ENCODE data around the gene CHORDC1. TPM values are rescaled to one million over a fixed set of nuclear protein-coding genes. Genes with fewer than 3 reads are reported as not detected.
"Not testable (repeated sequence)": the region's sequence is repeated elsewhere in the genome, so short reads cannot be mapped to it uniquely, and the experiment has no call there.

The CHORDC1 gene
- total RNA-seq, 1 donor from 2014 or later = 59.2 TPM

DNA sequence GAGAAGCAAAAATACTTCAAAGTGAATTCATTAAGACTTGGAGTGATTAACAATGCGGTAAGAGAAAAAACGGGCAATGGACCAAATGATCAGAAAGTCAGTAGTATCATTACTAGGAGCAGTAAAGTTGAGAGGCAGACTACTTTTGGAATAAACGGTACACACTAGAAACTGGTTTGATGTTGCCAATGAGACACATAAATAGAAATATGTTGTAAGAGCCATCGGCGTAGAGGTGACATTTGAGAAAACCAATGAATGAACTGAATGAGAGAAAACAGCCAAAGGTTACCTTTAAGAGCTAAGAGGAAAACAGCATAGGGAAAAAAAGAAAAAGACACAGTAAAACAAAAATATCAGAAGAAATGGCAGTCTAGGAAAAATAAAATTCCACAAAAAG is 6.2 kb downstream of the CHORDC1 start:
- Histone ChIP-seq H3K79me2 (ENCODE audit: insufficient read depth, low read length) (peaks cover 99% of the 10 kb centered on the region), H4K20me1 (ENCODE audit: insufficient read depth, low read length) (peaks cover 55% of the 10 kb centered on the region), H3K9ac (ENCODE audit: low read length) (no peak overlapping the region), H3K9me3 (ENCODE audit: insufficient read depth, low read depth, low read length) (no peaks in the 10 kb centered on the region), H3K36me3 (ENCODE audit: insufficient read depth, low read length) (peaks cover 9% of the 10 kb centered on the region), H3K27me3 (ENCODE audit: insufficient read depth, low read length) (no peaks in the 10 kb centered on the region), H3K4me3 (ENCODE audit: insufficient read depth, low read depth, low read length) (no peak overlapping the region), H3K4me1 (ENCODE audit: insufficient read depth, low read length) (peaks cover 17% of the 10 kb centered on the region), H3K4me2 (ENCODE audit: low read length) (no peak overlapping the region), H2AFZ (ENCODE audit: low read depth, low read length) (no peak overlapping the region), H3K27ac (ENCODE audit: low read depth, low read length) (no peak overlapping the region)
- H3K9me3 Mint-ChIP-seq (ENCODE audit: unreplicated experiment) = no peaks in the 10 kb centered on the region
- no peak overlapping the region for H3K27ac Mint-ChIP-seq (ENCODE audit: unreplicated experiment)
- no peak for TF ChIP-seq EZH2 (IDR thresholded peaks at IDR 0.05; ENCODE audit: insufficient read depth, low read length)
- TF ChIP-seq, protein P1, sequence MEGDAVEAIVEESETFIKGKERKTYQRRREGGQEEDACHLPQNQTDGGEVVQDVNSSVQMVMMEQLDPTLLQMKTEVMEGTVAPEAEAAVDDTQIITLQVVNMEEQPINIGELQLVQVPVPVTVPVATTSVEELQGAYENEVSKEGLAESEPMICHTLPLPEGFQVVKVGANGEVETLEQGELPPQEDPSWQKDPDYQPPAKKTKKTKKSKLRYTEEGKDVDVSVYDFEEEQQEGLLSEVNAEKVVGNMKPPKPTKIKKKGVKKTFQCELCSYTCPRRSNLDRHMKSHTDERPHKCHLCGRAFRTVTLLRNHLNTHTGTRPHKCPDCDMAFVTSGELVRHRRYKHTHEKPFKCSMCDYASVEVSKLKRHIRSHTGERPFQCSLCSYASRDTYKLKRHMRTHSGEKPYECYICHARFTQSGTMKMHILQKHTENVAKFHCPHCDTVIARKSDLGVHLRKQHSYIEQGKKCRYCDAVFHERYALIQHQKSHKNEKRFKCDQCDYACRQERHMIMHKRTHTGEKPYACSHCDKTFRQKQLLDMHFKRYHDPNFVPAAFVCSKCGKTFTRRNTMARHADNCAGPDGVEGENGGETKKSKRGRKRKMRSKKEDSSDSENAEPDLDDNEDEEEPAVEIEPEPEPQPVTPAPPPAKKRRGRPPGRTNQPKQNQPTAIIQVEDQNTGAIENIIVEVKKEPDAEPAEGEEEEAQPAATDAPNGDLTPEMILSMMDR (IDR thresholded peaks at IDR 0.05; ENCODE audit: insufficient read depth, low read depth, low read length) = no peak
- peaks cover 9% of the 10 kb centered on the region for H3K4me1 Mint-ChIP-seq (ENCODE audit: low read depth, unreplicated experiment)
- no peak overlapping the region for H3K4me3 Mint-ChIP-seq (ENCODE audit: unreplicated experiment)
- no peaks in the 10 kb centered on the region for H3K27me3 Mint-ChIP-seq (ENCODE audit: low read depth, unreplicated experiment)
- FAIRE-seq (no peak), DNase-seq (ENCODE audit: low read depth) (no peak)
- H3K36me3 Mint-ChIP-seq (ENCODE audit: low read depth, unreplicated experiment) = no peaks in the 10 kb centered on the region

DNA sequence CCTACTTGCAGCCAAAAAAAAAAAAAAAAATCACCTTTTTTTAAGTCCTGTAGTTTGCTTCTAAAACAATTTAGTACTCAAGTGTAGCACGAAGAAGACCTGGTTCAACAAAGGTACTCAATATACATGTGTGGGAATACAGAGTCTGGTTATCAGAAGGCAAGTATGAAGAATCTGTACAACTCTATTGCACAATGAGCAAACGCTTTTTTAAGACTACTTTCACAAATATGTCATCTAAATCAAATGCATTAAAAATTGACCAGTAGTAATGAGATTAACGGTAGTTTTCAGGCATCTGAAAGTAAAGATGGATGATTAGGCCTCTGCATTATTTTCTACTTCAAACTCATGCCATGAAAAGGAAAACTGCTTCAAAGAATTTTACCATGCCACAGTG is 9.5 kb downstream of the CHORDC1 start:
- Histone ChIP-seq H4K20me1 (ENCODE audit: insufficient read depth, low read length) (peaks cover 39% of the 10 kb centered on the region), H3K4me3 (ENCODE audit: insufficient read depth, low read depth, low read length) (no peak overlapping the region), H3K27ac (ENCODE audit: low read depth, low read length) (no peak overlapping the region), H3K27me3 (ENCODE audit: insufficient read depth, low read length) (no peaks in the 10 kb centered on the region), H2AFZ (ENCODE audit: low read depth, low read length) (no peak overlapping the region), H3K9ac (ENCODE audit: low read length) (no peak overlapping the region), H3K79me2 (ENCODE audit: insufficient read depth, low read length) (peaks cover 83% of the 10 kb centered on the region), H3K4me1 (ENCODE audit: insufficient read depth, low read length) (no peaks in the 10 kb centered on the region), H3K4me2 (ENCODE audit: low read length) (no peak overlapping the region), H3K9me3 (ENCODE audit: insufficient read depth, low read depth, low read length) (no peaks in the 10 kb centered on the region), H3K36me3 (ENCODE audit: insufficient read depth, low read length) (peaks cover 32% of the 10 kb centered on the region)
- DNase-seq (ENCODE audit: low read depth) (no peak), FAIRE-seq (no peak)
- Mint-ChIP-seq H3K27ac (ENCODE audit: unreplicated experiment) (no peak overlapping the region), H3K36me3 (ENCODE audit: low read depth, unreplicated experiment) (no peaks in the 10 kb centered on the region), H3K9me3 (ENCODE audit: unreplicated experiment) (no peaks in the 10 kb centered on the region), H3K27me3 (ENCODE audit: low read depth, unreplicated experiment) (no peaks in the 10 kb centered on the region), H3K4me1 (ENCODE audit: low read depth, unreplicated experiment) (no peaks in the 10 kb centered on the region), H3K4me3 (ENCODE audit: unreplicated experiment) (no peak overlapping the region)
- TF ChIP-seq, protein P1 (IDR thresholded peaks at IDR 0.05; ENCODE audit: insufficient read depth, low read depth, low read length) = no peak
- no peak for TF ChIP-seq EZH2 (IDR thresholded peaks at IDR 0.05; ENCODE audit: insufficient read depth, low read length)

DNA sequence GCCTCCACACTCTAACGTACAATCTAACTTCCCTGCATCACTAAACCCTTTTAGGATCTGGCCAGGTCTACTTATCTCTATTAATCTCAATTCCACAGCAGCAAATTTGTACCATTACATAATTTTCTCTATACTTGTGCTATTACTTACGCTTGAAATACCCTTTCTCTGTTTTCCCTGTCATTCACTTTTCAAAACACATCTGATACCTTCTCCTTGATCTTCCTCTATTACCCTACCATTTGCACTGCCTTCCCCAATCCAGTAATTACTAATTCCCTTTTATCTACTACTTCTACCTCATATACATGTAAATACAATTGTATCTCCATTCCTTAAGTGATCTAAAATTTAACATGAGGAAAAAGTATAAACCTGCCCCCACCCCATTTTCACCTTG is 14.0 kb downstream of the CHORDC1 start:
- FAIRE-seq (no peak), DNase-seq (ENCODE audit: low read depth) (no peak)
- H2AFZ ChIP-seq (ENCODE audit: low read depth, low read length) = no peak overlapping the region
- H4K20me1 ChIP-seq (ENCODE audit: insufficient read depth, low read length) = peaks cover 27% of the 10 kb centered on the region
- no peak overlapping the region for H3K4me3 ChIP-seq (ENCODE audit: insufficient read depth, low read depth, low read length)
- no peaks in the 10 kb centered on the region for H3K27me3 ChIP-seq (ENCODE audit: insufficient read depth, low read length)
- Mint-ChIP-seq H3K4me1 (ENCODE audit: low read depth, unreplicated experiment) (peaks cover 7% of the 10 kb centered on the region), H3K9me3 (ENCODE audit: unreplicated experiment) (no peaks in the 10 kb centered on the region), H3K4me3 (ENCODE audit: unreplicated experiment) (no peak overlapping the region), H3K27me3 (ENCODE audit: low read depth, unreplicated experiment) (no peaks in the 10 kb centered on the region), H3K36me3 (ENCODE audit: low read depth, unreplicated experiment) (no peaks in the 10 kb centered on the region), H3K27ac (ENCODE audit: unreplicated experiment) (no peak overlapping the region)
- no peaks in the 10 kb centered on the region for H3K9me3 ChIP-seq (ENCODE audit: insufficient read depth, low read depth, low read length)
- peaks cover 43% of the 10 kb centered on the region for H3K36me3 ChIP-seq (ENCODE audit: insufficient read depth, low read length)
- peaks cover 39% of the 10 kb centered on the region for H3K79me2 ChIP-seq (ENCODE audit: insufficient read depth, low read length)
- H3K4me1 ChIP-seq (ENCODE audit: insufficient read depth, low read length) = no peaks in the 10 kb centered on the region
- H3K4me2 ChIP-seq (ENCODE audit: low read length) = no peak overlapping the region
- H3K27ac ChIP-seq (ENCODE audit: low read depth, low read length) = no peak overlapping the region
- H3K9ac ChIP-seq (ENCODE audit: low read length) = no peak overlapping the region
- TF ChIP-seq EZH2 (IDR thresholded peaks at IDR 0.05; ENCODE audit: insufficient read depth, low read length) = no peak
- TF ChIP-seq, protein P1 (IDR thresholded peaks at IDR 0.05; ENCODE audit: insufficient read depth, low read depth, low read length) = no peak

DNA sequence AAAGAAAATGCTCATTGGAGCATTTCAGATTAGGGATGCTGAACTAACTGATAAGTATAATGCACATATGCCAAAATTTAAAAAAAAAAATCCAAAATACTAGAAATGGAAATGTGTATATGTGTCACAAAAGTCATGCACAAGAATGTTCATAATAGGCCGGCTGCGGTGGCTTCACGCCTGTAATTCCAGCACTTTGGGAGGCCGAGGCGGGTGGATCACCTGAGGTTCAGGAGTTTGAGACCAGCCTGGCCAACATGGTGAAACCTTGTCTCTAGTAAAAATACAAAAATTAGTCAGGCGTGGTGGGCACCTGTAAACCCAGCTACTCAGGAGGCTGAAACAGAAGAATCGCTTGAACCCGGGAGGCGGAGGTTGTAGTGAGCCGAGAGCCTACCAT is 14.9 kb downstream of the CHORDC1 start:
- H3K36me3 ChIP-seq (ENCODE audit: insufficient read depth, low read length) = peaks cover 43% of the 10 kb centered on the region
- not testable (repeated sequence) for H3K27ac ChIP-seq (ENCODE audit: low read depth, low read length); H3K36me3 Mint-ChIP-seq (ENCODE audit: low read depth, unreplicated experiment); H3K9me3 ChIP-seq (ENCODE audit: insufficient read depth, low read depth, low read length); FAIRE-seq; H3K4me3 Mint-ChIP-seq (ENCODE audit: unreplicated experiment); H3K4me1 ChIP-seq (ENCODE audit: insufficient read depth, low read length); H3K27ac Mint-ChIP-seq (ENCODE audit: unreplicated experiment); H3K4me3 ChIP-seq (ENCODE audit: insufficient read depth, low read depth, low read length); H3K9me3 Mint-ChIP-seq (ENCODE audit: unreplicated experiment); H3K9ac ChIP-seq (ENCODE audit: low read length); H2AFZ ChIP-seq (ENCODE audit: low read depth, low read length); H3K4me1 Mint-ChIP-seq (ENCODE audit: low read depth, unreplicated experiment); H3K4me2 ChIP-seq (ENCODE audit: low read length); H3K27me3 ChIP-seq (ENCODE audit: insufficient read depth, low read length); DNase-seq (ENCODE audit: low read depth); H3K27me3 Mint-ChIP-seq (ENCODE audit: low read depth, unreplicated experiment)
- peaks cover 30% of the 10 kb centered on the region for H3K79me2 ChIP-seq (ENCODE audit: insufficient read depth, low read length)
- H4K20me1 ChIP-seq (ENCODE audit: insufficient read depth, low read length) = peaks cover 22% of the 10 kb centered on the region
